Stimulated activated CD8-positive, alpha-beta memory T cell treated with anti-CD3 and anti-CD28 coated beads, Interleukin-12 subunit alpha, Interleukin-12 subunit beta, amount 100 ng/mL, for 24 hours (primary cell): ENCODE results near the gene RSPO3.
A peak's percentile ranks its signal among the peaks of the same experiment; 100 is the strongest.

Experiments
- DNase-seq: peaks from one replicate; pipeline ENCODE4 v3.0.0-alpha.2; 2020; ENCODE audit errors: extremely low read depth

Gene RSPO3

DNA sequence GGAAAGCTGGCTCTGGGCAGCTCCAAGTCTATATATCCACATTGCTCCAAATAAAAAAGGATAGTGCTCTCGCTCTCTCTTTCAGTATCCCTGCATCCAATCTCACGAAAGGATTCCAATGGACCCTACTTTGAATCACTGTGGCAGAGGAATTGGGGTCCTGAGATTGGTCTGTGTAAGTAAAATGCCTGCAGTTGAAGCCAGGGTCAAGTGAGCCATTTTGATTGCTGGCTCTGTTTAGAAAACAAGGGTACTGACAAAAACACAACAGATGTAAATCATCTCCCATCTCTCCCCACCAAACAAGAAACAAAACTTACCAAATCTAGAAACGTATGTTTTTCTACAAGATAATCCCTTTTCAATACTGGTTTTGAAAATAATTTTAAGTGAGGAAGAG is 45.6 kb downstream of the RSPO3 start:
- DNase-seq, result no peak

DNA sequence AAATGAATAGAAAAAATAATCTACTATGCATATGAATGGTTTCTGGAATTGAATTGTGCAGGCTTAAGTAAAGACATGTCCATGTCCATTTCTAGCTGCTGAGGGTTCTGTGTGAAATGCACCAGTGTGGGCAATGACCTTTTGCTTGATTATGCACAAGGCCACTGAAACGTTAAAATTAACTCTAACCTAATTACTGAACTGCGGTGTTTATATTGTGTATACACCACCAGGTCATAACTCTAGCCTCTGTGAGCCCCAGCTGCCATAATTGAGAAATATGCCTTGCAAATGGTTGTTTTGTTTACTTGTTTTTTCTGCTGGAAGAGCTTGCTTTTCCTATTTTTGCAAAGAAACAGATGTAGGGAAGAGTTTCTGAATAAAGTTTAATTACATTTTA is 46.1 kb downstream of the RSPO3 start:
- no peak for DNase-seq

DNA sequence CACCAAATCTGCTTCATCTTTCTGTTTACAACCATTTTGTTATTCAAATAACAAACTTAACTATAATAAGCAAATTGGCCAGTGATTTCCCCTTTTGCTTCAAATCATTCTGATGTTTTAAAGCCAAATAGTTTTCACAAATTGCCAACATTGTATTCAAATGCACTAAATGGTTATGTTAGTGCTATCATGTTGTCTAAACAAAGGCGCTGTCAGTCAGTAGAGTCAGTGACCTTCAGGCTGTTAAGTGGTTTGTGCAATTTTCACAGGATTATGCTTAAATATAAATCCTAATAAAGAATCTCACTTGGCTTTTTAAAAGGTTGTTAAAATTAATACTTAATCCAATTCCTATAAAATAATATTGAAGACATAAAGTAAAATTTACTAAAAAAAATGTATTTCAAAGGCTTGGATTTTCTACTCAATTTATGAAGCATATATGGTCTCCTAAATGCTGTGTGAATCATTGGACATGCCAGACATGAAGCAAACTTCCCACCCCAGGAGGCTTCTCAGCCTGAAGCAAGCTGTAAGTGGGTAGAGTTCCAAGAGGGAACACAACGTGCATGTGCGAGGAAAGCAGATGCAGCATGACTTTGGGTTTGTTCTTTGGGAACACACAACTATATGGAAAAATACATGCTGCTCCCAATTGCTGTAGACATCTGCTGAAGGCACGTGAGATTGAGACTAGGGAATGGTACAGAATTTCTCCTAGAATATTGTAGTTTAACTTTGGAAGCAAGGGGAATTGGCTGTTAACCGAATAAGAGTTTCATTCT is 54.9 kb downstream of the RSPO3 start:
- DNase-seq, result no peak

DNA sequence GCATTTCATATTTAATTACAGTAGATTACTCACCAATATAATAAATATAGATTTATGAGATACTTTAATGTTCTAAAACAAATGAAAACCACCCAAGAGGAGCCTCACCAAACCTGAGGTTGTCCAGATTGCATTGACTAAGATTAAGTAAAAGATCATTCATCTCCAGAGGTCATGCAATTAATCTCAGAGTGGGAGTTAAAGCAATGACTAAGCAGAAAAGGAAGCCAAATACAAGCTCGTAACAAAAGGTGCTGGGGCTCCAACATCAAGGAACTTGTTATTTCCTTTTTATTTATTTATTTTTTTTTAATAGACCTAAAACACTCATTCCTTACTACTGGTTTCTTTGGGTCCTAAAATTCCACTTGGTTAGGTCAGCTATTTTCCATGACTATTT is 57.7 kb downstream of the RSPO3 start:
- no peak for DNase-seq

DNA sequence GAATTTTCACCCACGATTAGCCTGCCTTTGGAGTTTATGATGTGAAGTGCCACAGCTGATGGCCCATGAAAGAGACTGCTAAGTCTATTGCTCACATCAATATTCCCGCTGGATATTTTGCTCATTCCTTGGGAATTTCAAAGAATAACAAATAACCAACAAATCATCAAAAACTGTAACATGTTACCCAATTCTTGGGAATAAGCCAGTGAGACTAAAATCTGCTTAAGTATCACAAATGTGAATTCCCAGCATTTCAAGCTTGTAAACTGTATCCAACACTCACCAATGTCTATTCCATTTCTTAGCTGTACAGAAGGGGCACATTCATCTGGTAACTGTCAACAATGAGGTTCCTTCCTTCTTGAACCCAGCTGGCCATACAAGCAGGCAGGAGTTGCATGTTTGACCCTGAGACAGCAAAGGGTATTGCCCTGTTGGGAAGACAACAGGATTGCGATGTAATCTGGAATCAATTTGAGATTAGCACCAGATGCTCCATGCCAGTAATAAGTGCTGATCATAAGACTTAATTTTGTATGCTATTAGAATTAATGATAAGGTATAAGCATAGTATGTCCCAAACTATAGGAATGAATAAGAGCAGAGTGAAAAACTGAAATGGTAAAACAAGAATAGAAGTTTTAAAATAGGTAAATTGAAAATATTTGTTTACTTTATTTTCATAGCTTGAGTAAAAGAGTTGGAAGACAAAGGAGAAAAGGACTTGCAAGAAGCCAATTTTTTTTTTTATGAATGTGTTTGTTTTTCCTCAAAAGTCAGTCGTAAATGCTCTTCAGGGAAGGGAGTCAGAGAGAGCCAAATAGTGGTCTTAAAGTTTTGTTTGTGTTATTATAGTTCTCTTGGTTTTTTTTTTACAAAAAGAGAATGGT is 58.8 kb downstream of the RSPO3 start:
- no peak for DNase-seq

DNA sequence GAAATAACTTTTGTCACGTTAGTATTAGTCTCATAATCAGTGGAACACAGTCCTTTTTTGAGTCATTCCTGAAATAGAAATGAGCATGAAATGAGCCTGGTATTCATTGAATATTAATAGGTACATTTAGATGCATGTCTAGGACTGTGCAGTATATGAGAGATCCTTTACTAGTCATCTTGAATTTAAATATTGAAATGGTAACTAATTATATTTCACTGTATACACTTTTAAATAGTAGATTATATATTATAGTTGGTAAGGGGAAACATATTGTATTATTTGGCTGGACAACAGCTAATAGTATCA is 59.4 kb downstream of the RSPO3 start:
- DNase-seq, result no peak

DNA sequence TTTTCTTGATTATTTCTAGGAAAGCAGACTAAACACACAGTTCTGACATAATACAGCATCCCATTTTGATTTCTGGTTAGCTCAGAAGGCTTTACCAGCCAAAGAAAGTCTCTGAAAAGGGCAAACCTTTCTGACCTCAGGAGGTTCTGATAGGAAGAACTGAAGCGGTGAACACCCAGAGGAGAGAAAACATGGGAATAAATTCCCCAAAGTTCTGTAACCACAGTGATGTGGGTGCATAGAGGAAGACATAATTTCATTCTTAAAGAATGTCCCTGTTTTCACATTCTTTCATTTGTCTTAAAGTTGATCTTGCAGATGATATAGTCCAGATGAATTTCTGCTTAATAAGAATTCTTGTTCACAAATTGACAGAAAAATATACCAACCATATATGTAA is 60.3 kb downstream of the RSPO3 start:
- no peak for DNase-seq

DNA sequence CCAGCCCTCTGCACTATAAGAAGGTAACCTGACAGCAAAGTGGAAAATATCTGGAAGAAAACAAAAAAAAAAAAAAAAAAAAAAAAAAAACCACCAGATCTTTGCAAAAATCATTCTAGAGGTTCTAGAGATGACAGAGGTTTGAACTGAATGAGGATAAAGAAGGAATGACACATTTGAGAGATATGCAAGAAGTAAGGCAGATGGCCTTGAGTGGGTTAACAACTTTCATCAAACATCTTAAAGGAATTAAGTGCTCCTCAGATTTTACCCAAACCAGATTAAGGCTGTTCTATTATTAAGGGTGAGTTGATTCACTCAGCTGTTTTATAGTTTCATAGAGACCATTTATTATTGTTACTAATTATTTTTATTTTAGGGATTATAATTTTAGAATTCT is 62.0 kb downstream of the RSPO3 start:
- DNase-seq, result no peak

DNA sequence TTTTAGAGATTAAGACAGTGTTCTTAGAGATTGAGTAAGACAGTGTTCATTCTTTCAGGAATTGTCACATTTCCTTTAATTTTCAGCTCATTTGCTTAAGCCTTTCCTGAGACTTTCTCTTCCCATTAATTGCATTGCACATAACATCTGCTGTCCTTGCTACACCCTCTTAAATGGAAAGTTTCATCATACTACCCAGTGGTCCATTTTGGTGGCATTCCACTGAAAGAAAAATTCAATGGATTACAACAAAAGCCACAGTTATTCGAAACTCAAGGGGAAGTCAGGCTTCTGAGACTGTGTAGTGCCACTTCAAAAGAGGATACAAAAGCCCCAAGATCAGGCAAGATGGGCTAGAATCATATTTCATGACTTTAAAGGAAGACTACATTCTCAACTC is 64.0 kb downstream of the RSPO3 start:
- no peak for DNase-seq

DNA sequence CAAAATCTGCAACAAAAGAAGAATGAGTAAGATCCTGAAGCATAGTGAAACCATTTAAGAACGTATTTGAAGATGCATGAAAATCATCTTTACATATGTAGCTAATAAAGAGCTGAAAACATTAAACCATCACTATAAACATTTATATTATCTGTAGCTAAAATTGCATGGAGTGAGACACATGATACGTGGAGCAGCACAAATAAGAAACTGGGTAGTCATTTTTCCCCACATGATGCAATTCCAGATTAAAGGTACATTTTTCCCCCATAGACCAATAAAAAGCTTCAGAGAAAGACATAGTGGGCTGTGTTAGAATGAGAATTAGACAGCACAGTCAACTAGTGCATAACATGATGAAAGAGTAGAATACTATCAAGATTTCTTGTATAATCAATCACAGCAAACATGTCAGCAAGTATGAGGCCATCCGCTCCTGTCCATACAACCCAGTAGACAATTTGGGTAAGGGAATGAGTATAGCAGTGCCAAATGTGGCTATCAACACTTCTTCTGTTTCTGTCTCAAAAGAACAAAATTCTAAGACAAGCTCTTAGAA is 67.0 kb downstream of the RSPO3 start:
- DNase-seq, result no peak

DNA sequence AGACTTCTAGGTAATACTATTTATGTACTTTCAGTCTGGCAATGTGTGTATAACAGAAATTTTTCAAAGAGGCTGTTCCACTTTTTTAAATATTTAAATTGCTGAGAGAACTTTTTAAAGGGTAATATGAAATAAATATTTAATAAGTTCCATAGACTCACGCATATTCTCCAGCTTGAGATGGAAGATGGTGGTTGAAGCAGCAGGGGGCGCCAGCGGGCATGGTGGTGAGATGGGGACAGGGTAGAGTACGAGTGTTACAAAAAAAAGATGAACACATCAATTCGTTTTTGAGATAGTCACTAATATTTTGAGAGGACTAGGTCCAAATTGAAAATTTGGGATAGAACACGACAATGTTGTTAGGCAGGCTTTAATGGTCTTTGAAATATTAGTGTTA is 68.4 kb downstream of the RSPO3 start:
- DNase-seq, result peak; percentile 23

DNA sequence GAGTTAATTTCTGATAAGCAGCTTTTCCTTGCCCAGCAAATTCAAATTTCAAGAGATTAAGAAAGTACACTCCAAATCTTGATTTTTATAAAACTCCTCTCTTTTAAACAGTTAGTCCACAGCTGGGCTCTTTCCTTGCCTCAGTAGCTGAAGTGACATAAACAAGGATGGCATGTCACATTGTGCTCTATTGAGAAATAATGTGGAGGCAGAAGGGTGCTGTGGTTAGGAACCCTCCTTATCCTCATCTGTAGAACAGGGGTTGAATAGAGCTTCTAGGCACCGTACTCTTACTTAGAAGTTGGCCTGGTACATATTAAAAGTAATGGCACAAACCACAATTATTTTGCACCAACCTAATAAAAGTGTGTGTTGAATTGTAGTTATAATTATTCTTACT is 70.3 kb downstream of the RSPO3 start:
- DNase-seq, result no peak

DNA sequence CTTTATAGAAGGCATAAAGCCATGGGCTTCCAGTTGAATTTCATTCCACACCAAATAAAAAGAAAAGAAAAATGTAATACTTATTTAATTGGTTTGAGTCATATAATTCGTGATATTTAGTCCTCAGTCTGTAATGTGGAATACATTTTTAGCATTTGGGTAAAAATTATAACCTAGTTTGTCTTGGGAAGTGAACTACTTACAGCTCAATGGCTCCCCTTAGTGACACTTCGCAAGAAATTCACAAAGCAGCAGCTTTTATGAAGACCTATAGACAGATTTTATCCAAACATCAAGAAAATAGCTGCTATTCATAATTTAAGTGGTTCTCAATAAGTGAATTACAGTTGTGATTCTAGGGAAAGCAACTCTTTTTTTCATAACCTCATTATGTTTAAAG is 72.1 kb downstream of the RSPO3 start:
- DNase-seq, result no peak

DNA sequence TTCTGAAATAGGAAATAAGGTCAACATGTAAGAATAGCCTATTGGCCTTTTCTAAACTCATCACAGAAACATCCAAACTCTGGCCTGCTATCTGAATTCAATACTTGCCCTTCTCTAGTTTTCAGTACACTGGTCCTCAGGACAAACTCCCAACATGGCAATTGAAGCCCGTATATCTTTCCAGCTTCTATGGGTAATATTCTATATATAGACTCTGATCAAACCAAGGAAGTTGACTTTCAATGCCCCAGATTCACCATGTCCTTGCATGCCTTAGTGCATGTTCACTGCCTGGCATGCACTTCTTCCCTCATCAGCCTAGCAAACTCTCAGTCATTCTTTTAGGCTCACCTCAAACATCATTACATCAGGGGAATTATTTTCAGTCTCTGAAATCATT is 73.2 kb downstream of the RSPO3 start:
- no peak for DNase-seq

DNA sequence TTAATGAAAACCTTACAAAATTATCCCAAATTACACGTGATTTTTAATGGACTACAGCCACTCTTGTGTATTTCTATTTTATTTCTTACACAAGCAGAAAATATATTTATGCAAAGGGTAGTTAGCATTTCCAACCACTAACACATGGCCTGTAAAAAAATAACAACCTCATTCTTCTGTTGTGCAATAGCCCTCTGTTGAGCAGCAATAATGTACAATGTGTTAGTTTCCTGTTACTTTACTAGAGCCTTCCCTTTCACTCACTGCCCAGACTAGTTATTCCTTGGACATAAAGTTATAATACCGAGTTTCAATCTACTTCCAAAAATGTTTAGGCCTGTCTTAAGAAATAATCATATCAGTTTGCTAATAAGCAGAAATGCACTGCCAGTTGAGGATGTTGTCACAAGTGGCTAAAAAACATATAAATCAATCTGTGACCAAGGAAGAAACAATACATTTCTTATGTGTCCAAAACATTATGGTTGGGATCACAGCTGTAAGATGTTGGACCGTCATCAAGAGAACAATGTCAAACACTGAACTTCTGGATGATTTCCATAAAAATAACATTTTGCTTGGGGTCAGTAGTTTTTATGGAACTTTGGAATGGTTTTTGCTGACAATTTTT is 74.6 kb downstream of the RSPO3 start:
- no peak for DNase-seq

DNA sequence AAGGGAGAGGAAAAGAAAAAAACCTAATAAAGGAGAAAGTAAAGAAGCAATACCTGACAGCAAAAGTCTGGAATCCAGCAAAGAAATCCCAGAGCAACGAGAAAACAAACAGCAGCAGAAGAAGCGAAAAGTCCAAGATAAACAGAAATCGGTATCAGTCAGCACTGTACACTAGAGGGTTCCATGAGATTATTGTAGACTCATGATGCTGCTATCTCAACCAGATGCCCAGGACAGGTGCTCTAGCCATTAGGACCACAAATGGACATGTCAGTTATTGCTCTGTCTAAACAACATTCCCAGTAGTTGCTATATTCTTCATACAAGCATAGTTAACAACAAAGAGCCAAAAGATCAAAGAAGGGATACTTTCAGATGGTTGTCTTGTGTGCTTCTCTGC is 77.4 kb downstream of the RSPO3 start:
- DNase-seq, result no peak

DNA sequence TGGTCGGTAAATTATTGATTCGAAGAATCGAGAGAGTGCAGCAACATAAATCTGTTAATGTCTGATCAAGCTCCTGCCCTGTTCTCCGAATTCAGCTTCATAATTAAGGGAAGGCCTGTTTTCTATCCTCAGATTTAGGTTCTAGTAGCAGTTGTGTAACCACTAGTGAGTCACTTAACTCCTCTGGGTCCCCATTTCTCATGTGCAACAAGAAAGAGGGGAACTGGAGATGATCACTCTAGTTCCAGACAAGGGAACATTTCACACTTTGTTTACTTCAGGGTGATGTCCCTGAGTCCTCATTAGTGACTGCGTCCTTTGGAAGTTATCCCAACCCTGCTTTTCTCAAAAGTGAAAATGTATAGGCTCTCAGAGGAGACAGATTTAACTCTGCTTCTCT is 80.1 kb downstream of the RSPO3 start:
- no peak for DNase-seq

DNA sequence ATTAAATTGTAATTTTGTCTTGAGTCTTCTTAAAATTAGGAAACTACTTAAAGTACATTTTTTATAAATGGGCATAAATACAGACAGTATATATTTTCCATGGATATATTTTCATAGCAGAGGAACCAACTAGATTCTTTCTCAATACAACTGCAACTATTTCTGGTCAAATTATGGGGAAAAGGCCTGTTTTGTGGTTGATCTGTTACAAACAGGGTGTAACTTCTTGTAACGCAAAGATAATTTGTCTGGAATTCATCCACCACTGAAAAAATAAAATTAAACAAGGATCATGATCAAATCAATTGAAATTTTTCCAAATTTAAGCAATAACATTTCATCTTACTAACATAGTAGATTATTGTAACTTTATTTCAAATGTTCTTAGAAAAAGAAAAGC is 81.0 kb downstream of the RSPO3 start:
- DNase-seq, result no peak

DNA sequence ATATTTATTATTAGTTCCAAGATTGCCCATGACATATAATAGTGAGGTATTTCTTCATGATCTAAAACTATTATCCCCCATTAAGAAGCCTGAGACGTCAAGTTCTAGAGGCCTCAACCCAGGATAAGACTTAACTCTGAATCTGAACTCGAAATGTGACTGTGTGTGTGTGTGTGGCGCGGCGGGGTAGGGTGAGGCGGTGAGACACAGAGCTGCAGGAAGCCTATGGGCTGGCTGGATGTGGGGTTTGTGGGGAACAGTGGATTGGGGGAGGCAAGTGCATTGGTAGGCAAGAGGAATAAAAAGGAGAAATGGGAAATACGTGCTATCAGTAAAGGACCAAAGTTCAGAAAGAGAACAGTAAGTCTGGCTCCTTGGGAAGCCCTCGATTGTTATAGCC is 81.6 kb downstream of the RSPO3 start:
- DNase-seq, result no peak

DNA sequence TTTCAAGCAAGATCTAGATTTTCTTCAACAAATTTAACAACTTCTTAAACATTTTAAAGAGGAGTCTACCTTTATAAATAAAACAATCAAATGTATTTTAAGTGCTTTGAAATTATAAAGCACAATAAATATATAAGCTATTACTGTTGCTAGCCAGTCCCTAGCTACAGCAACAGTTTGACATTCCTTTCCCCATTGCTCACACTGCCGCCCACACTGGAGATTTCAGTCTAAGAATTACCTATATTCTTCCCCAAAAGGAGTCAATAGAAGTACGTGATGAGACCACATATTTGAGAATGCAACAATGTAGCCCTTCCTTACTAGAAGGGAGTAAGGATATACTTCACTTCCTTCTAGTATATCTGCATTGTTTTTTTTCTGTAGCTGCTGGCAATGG is 82.8 kb downstream of the RSPO3 start:
- DNase-seq, result no peak

DNA sequence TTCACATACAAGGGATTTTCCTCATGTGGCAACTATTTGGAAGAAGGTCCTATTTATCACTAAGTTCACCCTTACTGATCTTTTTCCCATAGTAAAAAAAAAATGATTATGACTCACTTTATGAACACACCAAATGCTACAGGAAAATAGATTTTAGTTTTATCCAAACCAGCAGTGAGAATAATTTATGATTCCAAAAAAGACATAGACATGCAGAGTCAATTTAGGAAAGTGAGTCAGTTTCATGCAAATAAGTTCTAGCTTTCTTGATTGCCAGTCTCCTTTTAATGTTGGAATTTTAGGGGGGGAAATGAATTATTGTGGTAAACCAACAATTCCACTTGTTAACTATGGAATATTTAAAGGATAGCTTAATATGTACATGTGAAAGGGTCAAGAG is 84.2 kb downstream of the RSPO3 start:
- no peak for DNase-seq

DNA sequence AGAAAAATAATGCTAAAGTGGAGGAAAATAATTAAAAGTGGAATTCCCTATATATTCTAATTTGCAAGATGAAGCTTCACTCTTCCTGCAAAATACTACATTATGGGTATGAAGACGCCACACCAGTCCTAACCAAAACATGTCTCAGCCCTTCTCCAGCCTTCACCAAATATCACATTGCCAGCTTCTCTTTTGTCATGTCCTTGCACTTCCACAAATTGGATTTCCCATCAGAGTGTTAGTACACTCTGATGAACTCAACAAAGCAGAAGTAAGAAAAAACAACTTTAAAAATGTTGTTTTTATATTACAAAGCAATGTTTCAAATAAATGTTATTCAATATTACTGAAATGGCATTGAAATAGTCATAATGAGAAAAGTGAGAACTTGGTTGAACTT is 85.8 kb downstream of the RSPO3 start:
- no peak for DNase-seq

DNA sequence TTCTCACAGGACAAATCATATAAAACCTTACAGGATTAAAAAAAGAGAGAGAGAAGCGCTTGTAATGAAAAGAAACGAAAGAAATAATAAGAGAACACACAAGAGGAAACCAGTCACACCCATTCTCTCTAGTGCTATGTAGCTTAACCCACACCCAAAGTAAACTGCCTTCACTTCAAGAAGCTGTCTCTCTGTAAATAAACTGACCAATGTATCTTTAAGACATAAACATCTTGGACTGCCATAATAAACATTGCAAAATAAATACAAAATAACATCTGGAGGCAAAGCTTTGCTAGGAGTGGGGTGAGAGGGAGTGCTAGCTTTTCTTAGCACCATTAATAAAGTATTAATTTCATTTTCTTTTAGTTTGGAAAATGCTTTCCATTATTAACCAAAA is 86.6 kb downstream of the RSPO3 start:
- no peak for DNase-seq
